ENCODE data around the gene CALHM4.

GRCh38 chr6:116571683-116572000 lies 18.1 kb downstream of the CALHM4 start:
- TF ChIP-seq POLR2A (IDR thresholded peaks at IDR 0.05) = no peak
- no peak for TF ChIP-seq CTCF (IDR thresholded peaks at IDR 0.05)

Measured in breast epithelium (tissue), 3 donors.